Effector CD4-positive, alpha-beta T cell (primary cell): ENCODE measurements around the gene ZNF583.

ENCODE experiments used
- DNase-seq: peaks from one replicate; pipeline ENCODE4 v3.0.0-alpha.2; 2020
- total RNA-seq: gene quantifications from one replicate; lab custom pipeline; 2026; lab: John Stamatoyannopoulos, UW

ZNF583 gene
- total RNA-seq: 4.9 reads per million, percentile 19 among the genes with 10 or more reads in this experiment

- DNase-seq: peak; percentile 84
Measured at GRCh38 chr19:56403764-56404704, at the start of gene ZNF583. TSS of gene ZNF583 (plus strand) at chr19:56404332. CDS start at chr19:56407115, 2,783 bp downstream.

GRCh38 chr19:56355517-56355916, 48.6 kb upstream of the ZNF583 start:
- DNase-seq: no peak

- DNase-seq: no peak
Measured at GRCh38 chr19:56356944-56357343, 47.2 kb upstream of the ZNF583 start.

GRCh38 chr19:56360841-56361240, 43.3 kb upstream of the ZNF583 start:
- no peak for DNase-seq

- DNase-seq: peak; percentile 25
Measured at GRCh38 chr19:56367829-56368711, 36.1 kb upstream of the ZNF583 start.

- DNase-seq: no peak
Measured at GRCh38 chr19:56369886-56370676, 34.1 kb upstream of the ZNF583 start.

GRCh38 chr19:56372281-56372680, 31.9 kb upstream of the ZNF583 start:
- DNase-seq: no peak

- no peak for DNase-seq
Measured at GRCh38 chr19:56377105-56377924, 26.8 kb upstream of the ZNF583 start.

- DNase-seq: no peak
Measured at GRCh38 chr19:56383826-56384605, 20.1 kb upstream of the ZNF583 start.

GRCh38 chr19:56393119-56394012, 10.8 kb upstream of the ZNF583 start, which contains the start of gene ZNF582:
TSS of gene ZNF582 (minus strand) at chr19:56393534. CDS start at chr19:56391752, 1,782 bp downstream.
- DNase-seq: peak; percentile 85

- no peak for DNase-seq
Measured at GRCh38 chr19:56398809-56399208, 5.3 kb upstream of the ZNF583 start.

GRCh38 chr19:56400485-56400884, 3.6 kb upstream of the ZNF583 start:
- no peak for DNase-seq

GRCh38 chr19:56403261-56403660, 871 bp upstream of the ZNF583 start:
- no peak for DNase-seq

- no peak for DNase-seq
Measured at GRCh38 chr19:56404705-56405056, 549 bp downstream of the ZNF583 start.

- DNase-seq: no peak
Measured at GRCh38 chr19:56405062-56405461, 930 bp downstream of the ZNF583 start.

GRCh38 chr19:56423276-56423984, 19.3 kb downstream of the ZNF583 start:
- DNase-seq: no peak

GRCh38 chr19:56423985-56424353, 19.8 kb downstream of the ZNF583 start:
- no peak for DNase-seq

- no peak for DNase-seq
Measured at GRCh38 chr19:56441206-56441792, 37.2 kb downstream of the ZNF583 start.

- no peak for DNase-seq
Measured at GRCh38 chr19:56474308-56474707, 70.2 kb downstream of the ZNF583 start.
